ENCODE data around the gene IL24. TPM values are rescaled to one million over a fixed set of nuclear protein-coding genes. Genes with fewer than 3 reads are reported as not detected.
A peak's percentile ranks its signal among the peaks of the same experiment; 100 is the strongest.

Gene IL24
- polyA plus RNA-seq, 3 donors: 0.16 TPM; not detected in 2

DNA sequence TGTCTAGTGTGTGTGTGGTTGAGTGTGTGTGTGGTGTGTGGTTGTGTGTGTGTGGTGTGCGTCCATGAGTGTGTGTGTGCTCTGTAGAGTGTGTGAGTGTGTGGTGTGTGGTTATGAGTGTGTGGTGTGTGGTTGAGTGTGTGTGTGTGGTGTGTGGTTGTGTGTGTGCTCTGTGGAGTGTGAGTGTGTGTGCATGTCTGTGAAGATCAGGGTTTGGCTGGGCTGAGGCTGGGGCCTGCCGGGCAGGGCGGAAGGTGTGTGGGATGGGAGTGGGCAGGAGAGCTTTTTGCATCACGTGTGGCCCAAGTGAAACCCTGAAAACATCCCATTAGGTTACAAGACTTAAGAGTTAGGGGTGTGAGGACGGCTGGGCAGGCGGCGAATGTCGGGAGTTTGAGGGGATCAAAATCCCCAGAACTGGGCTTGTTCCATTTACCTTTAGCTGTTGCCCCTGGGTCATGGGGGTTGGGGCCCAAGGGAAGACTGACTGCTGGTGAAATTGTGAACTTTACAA is 27.4 kb downstream of the IL24 start:
- H3K9me3 Mint-ChIP-seq: peaks cover 0 to 4% (median 0%) of the 10 kb centered on the region in 7 donors
- Histone ChIP-seq H3K4me2 (replicated peaks; ENCODE audit: extremely low read depth, low read length, poor library complexity, severe bottlenecking) (no peak overlapping the region), H3K9me3 (replicated peaks in 1 of 2; ENCODE audit: control insufficient read depth in 1 of 2, insufficient read depth in 1 of 2, low read length in 2 of 2) (no peaks in the 10 kb centered on the region), H3K4me1 (ENCODE audit: control insufficient read depth in 1 of 2, insufficient read depth in 2 of 2, low read length in 2 of 2) (peaks cover 69 to 76% of the 10 kb centered on the region in 2 donors), H3K36me3 (replicated peaks in 1 of 2; ENCODE audit: control insufficient read depth in 1 of 2, insufficient read depth in 2 of 2, low read length in 2 of 2) (no peaks in the 10 kb centered on the region), H2AFZ (ENCODE audit: insufficient read depth, low read depth, low read length, poor library complexity, severe bottlenecking) (no peak overlapping the region), H3K27ac (ENCODE audit: low read depth in 1 of 2, low read length in 2 of 2) (peak overlapping the region; percentile 67 to 82), H3K27me3 (ENCODE audit: control insufficient read depth in 2 of 2, insufficient read depth in 2 of 2, low read length in 2 of 2) (no peaks in the 10 kb centered on the region), H3K79me2 (ENCODE audit: insufficient read depth, low read length) (no peaks in the 10 kb centered on the region), H3K9ac (ENCODE audit: insufficient read depth, low read length, poor library complexity, severe bottlenecking) (no peak overlapping the region), H3K4me3 (replicated peaks in 1 of 3; ENCODE audit: low read depth in 2 of 3, low read length in 3 of 3) (no peak overlapping the region), H4K20me1 (ENCODE audit: insufficient read depth, low read length) (no peaks in the 10 kb centered on the region)
- no peak overlapping the region for H3K4me3 Mint-ChIP-seq
- no peak for DNase-seq
- H3K4me1 Mint-ChIP-seq: peaks cover 15% of the 10 kb centered on the region
- TF ChIP-seq, protein P1, sequence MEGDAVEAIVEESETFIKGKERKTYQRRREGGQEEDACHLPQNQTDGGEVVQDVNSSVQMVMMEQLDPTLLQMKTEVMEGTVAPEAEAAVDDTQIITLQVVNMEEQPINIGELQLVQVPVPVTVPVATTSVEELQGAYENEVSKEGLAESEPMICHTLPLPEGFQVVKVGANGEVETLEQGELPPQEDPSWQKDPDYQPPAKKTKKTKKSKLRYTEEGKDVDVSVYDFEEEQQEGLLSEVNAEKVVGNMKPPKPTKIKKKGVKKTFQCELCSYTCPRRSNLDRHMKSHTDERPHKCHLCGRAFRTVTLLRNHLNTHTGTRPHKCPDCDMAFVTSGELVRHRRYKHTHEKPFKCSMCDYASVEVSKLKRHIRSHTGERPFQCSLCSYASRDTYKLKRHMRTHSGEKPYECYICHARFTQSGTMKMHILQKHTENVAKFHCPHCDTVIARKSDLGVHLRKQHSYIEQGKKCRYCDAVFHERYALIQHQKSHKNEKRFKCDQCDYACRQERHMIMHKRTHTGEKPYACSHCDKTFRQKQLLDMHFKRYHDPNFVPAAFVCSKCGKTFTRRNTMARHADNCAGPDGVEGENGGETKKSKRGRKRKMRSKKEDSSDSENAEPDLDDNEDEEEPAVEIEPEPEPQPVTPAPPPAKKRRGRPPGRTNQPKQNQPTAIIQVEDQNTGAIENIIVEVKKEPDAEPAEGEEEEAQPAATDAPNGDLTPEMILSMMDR (IDR thresholded peaks at IDR 0.05): no peak
- H3K27me3 Mint-ChIP-seq (ENCODE audit: low read depth in 3 of 3): peaks cover 0 to 5% (median 0%) of the 10 kb centered on the region in 3 donors
- no peak overlapping the region for H3K27ac Mint-ChIP-seq
- intact Hi-C loops (cut with micrococcal nuclease): no loop called here
- 79% methylated on average over 3 of the region's 8 CpGs for WGBS (ENCODE audit: insufficient coverage)
- H3K36me3 Mint-ChIP-seq: peaks cover 0 to 2% of the 10 kb centered on the region in 2 donors

DNA sequence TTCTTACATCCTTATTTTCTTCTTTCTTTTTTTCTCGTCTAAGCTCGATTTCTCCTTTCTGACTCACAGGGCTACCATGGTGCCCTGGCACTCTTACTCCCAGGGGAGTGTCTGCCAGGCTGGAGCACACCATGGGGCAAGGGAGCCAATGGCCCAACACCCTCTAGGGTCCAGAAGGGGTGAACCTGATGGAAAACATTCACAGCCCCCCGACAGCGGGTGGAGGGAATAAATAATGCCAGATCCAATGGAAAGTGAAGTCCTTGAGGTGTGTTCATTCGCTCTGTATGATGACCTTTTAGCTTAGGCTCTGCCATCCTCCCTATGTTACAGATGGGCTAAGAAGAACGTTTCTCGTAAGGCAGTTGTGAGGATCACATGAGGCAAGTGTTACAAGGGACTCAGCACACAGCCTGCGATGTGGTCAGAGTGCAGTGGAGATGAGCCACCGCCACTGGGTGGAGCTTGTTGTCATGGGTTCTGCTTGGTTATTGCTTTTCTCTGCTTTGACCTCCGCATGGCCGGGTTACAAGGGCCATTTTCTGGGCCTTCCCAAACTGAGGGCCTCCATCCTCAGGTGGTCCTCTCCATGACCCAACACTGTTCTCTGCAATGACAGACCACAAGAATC is 28.0 kb downstream of the IL24 start:
- no peak overlapping the region for H3K4me2 ChIP-seq (replicated peaks; ENCODE audit: extremely low read depth, low read length, poor library complexity, severe bottlenecking)
- Mint-ChIP-seq H3K9me3 (peaks cover 0 to 6% (median 0%) of the 10 kb centered on the region in 7 donors), H3K4me3 (no peak overlapping the region), H3K4me1 (peaks cover 21% of the 10 kb centered on the region), H3K27ac (no peak overlapping the region), H3K36me3 (peaks cover 0 to 2% of the 10 kb centered on the region in 2 donors), H3K27me3 (ENCODE audit: low read depth in 3 of 3) (peaks cover 0 to 6% (median 0%) of the 10 kb centered on the region in 3 donors)
- no peaks in the 10 kb centered on the region for H3K79me2 ChIP-seq (ENCODE audit: insufficient read depth, low read length)
- intact Hi-C loops (cut with micrococcal nuclease): no loop called here
- H3K4me1 ChIP-seq (ENCODE audit: control insufficient read depth in 1 of 2, insufficient read depth in 2 of 2, low read length in 2 of 2): peaks cover 74 to 82% of the 10 kb centered on the region in 2 donors
- H4K20me1 ChIP-seq (ENCODE audit: insufficient read depth, low read length): no peaks in the 10 kb centered on the region
- no peak overlapping the region for H3K4me3 ChIP-seq (replicated peaks in 1 of 3; ENCODE audit: low read depth in 2 of 3, low read length in 3 of 3)
- no peak overlapping the region for H2AFZ ChIP-seq (ENCODE audit: insufficient read depth, low read depth, low read length, poor library complexity, severe bottlenecking)
- no peaks in the 10 kb centered on the region for H3K27me3 ChIP-seq (ENCODE audit: control insufficient read depth in 2 of 2, insufficient read depth in 2 of 2, low read length in 2 of 2)
- peak overlapping the region; percentile 67 to 82 for H3K27ac ChIP-seq (ENCODE audit: low read depth in 1 of 2, low read length in 2 of 2)
- H3K36me3 ChIP-seq (replicated peaks in 1 of 2; ENCODE audit: control insufficient read depth in 1 of 2, insufficient read depth in 2 of 2, low read length in 2 of 2): no peaks in the 10 kb centered on the region
- H3K9me3 ChIP-seq (replicated peaks in 1 of 2; ENCODE audit: control insufficient read depth in 1 of 2, insufficient read depth in 1 of 2, low read length in 2 of 2): no peaks in the 10 kb centered on the region
- WGBS (ENCODE audit: insufficient coverage): 63% methylated on average over 7 of the region's 11 CpGs
- TF ChIP-seq, protein P1 (IDR thresholded peaks at IDR 0.05): no peak
- DNase-seq: peak; percentile 82 to 84 (median 84)
- H3K9ac ChIP-seq (ENCODE audit: insufficient read depth, low read length, poor library complexity, severe bottlenecking): no peak overlapping the region

Data from CD14-positive monocyte (primary cell).